MM.1S (cell line): ENCODE measurements around the gene FBRS.
"Not testable (repeated sequence)": the region's sequence is repeated elsewhere in the genome, so short reads cannot be mapped to it uniquely, and the experiment has no call there.

ENCODE experiments used
- CTCF ChIP-seq: fragments of 300-600 bp; sonication (generic); IDR thresholded peaks from 2 replicates; pipeline ENCODE4 v1.5.1; 2016; ENCODE audit warnings: antibody characterized with exemption, low read length, mixed read lengths
- EZH2 ChIP-seq: fragments of 300-600 bp; sonication (generic); optimal IDR thresholded peaks from 2 replicates; pipeline ENCODE3; 2017; ENCODE audit warnings: low read depth, mild to moderate bottlenecking, antibody characterized with exemption, low read length, mixed read lengths
- EZH2phosphoT487 ChIP-seq: fragments of 300-600 bp; sonication (generic); IDR thresholded peaks from 2 replicates; pipeline ENCODE4 v1.6.1; 2018; ENCODE audit warnings: antibody characterized with exemption, low read length

GRCh38 chr16:30696646-30697045 is 38.4 kb downstream of the FBRS start:
- TF ChIP-seq CTCF, EZH2phosphoT487, EZH2: not testable (repeated sequence)
